OCI-LY3 (cell line): ENCODE results near the gene B3GNT7.

Experiments
- EZH2phosphoT487 ChIP-seq: fragments of 200-600 bp; shearing (Covaris generic); IDR thresholded peaks from 2 replicates; pipeline ENCODE4 v1.6.1; 2018; ENCODE audit warnings: antibody characterized with exemption, mixed run types, low read depth
- TF ChIP-seq, protein P1 (sequence below): fragments of 200-600, 300-600 bp; sonication (generic); IDR thresholded peaks from 2 replicates; pipeline ENCODE4 v1.5.1; 2014; ENCODE audit warnings: antibody characterized with exemption, low read length, low read depth

DNA sequence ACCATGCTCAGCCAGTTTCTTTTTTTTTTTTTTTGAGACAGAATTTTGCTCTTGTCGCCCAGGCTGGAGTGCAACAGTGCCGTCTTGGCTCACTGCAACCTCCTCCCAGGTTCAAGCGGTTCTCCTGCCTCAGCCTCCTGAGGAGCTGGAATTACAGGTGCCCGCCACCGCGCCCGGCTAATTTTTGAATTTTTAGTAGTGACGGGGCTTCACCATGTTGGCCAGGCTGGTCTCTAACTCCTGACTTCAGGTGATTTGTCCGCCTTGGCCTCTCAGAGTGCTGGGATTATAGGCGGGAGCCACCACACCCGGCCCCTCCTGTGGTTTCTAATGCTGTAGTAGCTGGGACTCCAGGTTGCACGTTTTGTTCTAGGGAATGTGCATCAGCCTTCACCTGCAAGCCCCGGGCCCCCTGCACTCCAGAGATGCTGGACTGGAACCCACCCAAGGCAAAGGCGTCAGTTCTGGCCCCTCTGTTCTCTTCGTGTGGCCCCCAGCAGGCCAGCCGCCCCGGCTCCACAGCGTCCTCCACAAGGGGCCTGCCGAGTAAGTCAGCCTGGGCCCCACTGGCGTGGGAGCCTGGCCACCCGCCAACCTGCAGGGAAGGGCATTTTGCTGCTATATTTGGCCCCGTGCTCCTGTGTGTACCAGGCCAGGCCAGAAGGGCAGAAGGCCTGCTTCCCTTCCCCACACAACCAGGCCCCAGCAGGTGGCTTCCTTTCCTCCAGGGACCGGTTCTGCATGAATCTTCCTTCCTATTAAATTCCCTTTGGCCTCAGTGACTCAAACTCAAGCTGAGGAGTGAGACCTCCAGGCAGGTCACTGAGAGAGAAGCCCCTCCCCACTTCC is 25.7 kb upstream of the B3GNT7 start:
- TF ChIP-seq, protein P1, sequence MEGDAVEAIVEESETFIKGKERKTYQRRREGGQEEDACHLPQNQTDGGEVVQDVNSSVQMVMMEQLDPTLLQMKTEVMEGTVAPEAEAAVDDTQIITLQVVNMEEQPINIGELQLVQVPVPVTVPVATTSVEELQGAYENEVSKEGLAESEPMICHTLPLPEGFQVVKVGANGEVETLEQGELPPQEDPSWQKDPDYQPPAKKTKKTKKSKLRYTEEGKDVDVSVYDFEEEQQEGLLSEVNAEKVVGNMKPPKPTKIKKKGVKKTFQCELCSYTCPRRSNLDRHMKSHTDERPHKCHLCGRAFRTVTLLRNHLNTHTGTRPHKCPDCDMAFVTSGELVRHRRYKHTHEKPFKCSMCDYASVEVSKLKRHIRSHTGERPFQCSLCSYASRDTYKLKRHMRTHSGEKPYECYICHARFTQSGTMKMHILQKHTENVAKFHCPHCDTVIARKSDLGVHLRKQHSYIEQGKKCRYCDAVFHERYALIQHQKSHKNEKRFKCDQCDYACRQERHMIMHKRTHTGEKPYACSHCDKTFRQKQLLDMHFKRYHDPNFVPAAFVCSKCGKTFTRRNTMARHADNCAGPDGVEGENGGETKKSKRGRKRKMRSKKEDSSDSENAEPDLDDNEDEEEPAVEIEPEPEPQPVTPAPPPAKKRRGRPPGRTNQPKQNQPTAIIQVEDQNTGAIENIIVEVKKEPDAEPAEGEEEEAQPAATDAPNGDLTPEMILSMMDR: no peak
- no peak for TF ChIP-seq EZH2phosphoT487
